Coronary artery (tissue), 2 donors: ENCODE measurements around the gene GBGT1.
"Not testable (repeated sequence)": the region's sequence is repeated elsewhere in the genome, so short reads cannot be mapped to it uniquely, and the experiment has no call there.

Experiments
- DNase-seq: peaks from one replicate; pipeline ENCODE4 v3.0.0-alpha.2; 2017; ENCODE audit warnings: low spot score
- H3K27ac ChIP-seq, 2 donors: fragments of 200-600 bp; sonication (generic); one replicate each; pipeline ENCODE4 v1.5.1; 2016 to 2019
- H3K4me3 ChIP-seq: fragments of 200-600 bp; sonication (generic); 2 replicates; pipeline ENCODE4 v1.5.1; 2016; ENCODE audit warnings: mild to moderate bottlenecking, moderate library complexity
- TF ChIP-seq, protein P1 (sequence below): fragments of 200-600 bp; sonication (generic); IDR thresholded peaks from one replicate; pipeline ENCODE4 v1.5.1; 2019; ENCODE audit warnings: antibody characterized with exemption

GBGT1 gene

DNA sequence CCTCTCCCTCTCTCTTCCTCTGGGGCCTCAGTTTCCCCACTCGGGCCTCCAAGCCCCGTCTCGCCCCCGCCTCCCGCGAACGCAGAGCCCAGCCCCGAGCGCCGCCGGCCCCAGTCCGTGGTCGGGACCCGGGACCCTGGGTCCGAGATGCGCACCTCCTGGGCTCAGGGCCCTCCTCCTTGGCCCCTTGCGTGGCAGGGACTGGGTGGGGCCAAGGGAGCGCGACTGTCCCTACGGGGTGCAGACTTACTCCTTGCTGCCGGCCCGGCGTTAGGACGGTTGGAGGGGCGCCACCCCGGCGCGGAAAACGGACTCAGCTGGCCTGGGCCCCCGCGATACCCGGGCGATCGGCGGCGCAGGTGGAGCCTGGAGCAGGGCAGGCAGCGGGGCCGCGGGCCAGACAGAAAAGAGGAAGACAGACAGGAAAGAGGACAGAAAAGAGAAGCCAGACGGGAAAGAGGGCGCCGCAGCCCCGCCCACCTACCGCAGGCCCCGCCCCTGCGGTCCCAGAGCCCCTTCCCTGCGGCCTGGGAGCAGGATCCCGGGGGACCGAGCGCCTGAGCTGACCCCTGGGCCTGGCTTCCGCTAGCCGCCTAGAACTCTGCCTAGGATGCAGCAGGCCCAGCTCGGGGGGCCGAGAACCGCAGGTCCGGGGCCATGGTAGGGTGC lies at the start of gene GBGT1:
GBGT1 (minus strand) TSS at position 411 of the 669 bp plus-strand sequence. CDS start 1,502 bp downstream, outside the sequence.
- TF ChIP-seq, protein P1, sequence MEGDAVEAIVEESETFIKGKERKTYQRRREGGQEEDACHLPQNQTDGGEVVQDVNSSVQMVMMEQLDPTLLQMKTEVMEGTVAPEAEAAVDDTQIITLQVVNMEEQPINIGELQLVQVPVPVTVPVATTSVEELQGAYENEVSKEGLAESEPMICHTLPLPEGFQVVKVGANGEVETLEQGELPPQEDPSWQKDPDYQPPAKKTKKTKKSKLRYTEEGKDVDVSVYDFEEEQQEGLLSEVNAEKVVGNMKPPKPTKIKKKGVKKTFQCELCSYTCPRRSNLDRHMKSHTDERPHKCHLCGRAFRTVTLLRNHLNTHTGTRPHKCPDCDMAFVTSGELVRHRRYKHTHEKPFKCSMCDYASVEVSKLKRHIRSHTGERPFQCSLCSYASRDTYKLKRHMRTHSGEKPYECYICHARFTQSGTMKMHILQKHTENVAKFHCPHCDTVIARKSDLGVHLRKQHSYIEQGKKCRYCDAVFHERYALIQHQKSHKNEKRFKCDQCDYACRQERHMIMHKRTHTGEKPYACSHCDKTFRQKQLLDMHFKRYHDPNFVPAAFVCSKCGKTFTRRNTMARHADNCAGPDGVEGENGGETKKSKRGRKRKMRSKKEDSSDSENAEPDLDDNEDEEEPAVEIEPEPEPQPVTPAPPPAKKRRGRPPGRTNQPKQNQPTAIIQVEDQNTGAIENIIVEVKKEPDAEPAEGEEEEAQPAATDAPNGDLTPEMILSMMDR, result no peak
- peak; percentile 81 for DNase-seq
- Histone ChIP-seq H3K27ac (peak within 1 kb of the TSS; percentile 19 to 72), H3K4me3 (peak within 1 kb of the TSS; percentile 76)

GRCh38 chr9:133210609-133211008 lies 46.9 kb upstream of the GBGT1 start:
- TF ChIP-seq, protein P1, result no peak
- Histone ChIP-seq H3K27ac (no peak overlapping the region), H3K4me3 (no peak overlapping the region)
- DNase-seq, result no peak

DNA sequence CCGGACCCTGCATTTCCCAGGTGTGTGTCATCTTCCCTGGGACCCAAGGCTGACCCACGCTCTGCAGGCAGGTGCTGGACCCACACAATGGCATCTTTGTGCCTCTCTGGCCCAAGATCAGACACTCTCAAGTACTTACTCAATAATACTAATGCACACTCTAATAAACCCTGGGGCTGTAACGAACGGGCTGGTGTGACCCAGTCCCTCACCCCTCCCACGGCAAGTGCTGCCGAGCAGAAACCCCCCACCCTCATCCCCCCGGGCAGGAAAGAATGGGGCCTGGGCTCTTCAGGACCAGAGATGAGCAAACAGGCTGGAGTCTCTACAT lies 46.5 kb upstream of the GBGT1 start:
- no peak overlapping the region for H3K27ac ChIP-seq
- H3K4me3 ChIP-seq, result no peak overlapping the region
- no peak for DNase-seq
- TF ChIP-seq, protein P1, result no peak

- DNase-seq, H3K4me3 ChIP-seq, H3K27ac ChIP-seq: not testable (repeated sequence)
These were observed 45.9 kb upstream of the GBGT1 start for GRCh38 chr9:133209327-133210201.

- H3K27ac ChIP-seq, result not testable (repeated sequence)
These were observed 45.2 kb upstream of the GBGT1 start, which contains the start of gene OBP2B for GRCh38 chr9:133208880-133209300. OBP2B (minus strand) TSS chr9:133209250; CDS start chr9:133209199, 51 bp downstream.

GRCh38 chr9:133208171-133208879 lies 44.6 kb upstream of the GBGT1 start:
- H3K27ac ChIP-seq, DNase-seq, H3K4me3 ChIP-seq: not testable (repeated sequence)

More at GRCh38 chr9:133208880-133209300, 45.2 kb upstream of the GBGT1 start, which contains the start of gene OBP2B:
- DNase-seq, H3K4me3 ChIP-seq: not testable (repeated sequence)

DNA sequence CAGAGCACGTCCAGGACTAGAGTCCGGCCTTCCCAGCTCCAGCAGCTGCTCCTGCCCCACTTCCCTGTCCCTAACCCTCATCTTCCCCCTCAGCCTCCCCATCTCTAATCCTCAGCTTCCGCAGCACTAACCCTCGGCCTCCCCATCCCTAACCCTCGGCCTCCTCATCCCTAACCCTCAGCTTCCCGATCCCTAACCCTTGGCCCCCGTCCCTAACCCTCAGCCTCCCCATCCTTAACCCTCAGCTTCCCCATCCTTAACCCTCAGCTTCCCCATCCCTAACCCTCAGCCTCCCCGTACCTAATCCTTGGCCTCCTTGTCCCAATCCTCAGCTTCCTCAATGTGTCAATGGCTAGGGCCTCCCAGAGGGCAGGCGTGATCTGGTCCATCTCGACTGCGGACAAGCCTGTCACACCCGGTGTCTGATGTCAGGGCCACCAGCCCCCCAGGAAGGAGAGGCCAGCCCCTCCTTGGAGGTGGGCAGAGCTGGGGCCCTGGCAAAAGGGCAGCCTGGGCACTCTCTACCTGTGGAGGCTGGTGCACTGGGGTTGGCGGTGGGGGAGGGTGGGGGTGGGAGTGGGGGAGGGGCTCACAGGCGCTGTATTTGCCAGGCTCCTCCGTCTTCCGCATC lies 43.9 kb upstream of the GBGT1 start:
- DNase-seq, result no peak
- TF ChIP-seq, protein P1, result no peak
- Histone ChIP-seq H3K27ac (no peak overlapping the region), H3K4me3 (no peak overlapping the region)

DNA sequence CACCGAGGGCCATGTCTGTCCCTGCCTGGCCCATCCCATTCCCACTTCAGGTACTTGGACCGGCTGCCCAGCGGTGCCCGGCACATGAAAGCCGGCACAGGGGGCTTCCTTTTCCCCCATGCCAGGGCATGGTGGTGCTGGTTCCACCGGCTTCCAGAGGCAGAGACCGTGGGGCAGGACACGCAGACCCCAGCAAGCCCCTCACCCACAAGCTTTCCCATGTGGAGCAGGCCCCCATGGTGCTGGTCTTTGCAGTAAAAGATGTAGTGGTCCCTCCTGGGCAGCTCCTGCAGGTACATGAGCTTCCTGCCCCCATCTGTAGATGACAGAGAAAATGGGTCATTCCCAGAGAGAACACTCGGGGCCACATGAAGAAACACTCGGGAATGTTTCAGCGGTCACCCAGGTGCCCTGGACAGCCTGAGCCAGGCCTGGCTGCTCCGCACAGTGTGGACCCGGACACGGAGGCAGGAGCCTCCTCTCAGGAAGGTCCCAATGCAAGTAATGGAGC lies 43.4 kb upstream of the GBGT1 start:
- no peak overlapping the region for H3K27ac ChIP-seq
- no peak overlapping the region for H3K4me3 ChIP-seq
- no peak for DNase-seq
- TF ChIP-seq, protein P1, result no peak
